AG04450 (cell line): ENCODE results near the gene SCN10A. TPM values are rescaled to one million over a fixed set of nuclear protein-coding genes. Genes with fewer than 3 reads are reported as not detected.

Source experiments
- CTCF ChIA-PET: fragments of 300-600, 350-600 bp; formaldehyde crosslinking; extraction: SDS; loops from one replicate; lab custom pipeline; 2022; ENCODE audit warnings: antibody characterized with exemption, inconsistent platforms; lab: Charles Lee
- POLR2A ChIA-PET: fragments of 350-600 bp; formaldehyde crosslinking; extraction: SDS; loops from one replicate; lab custom pipeline; 2021; ENCODE audit warnings: antibody characterized with exemption, inconsistent platforms; lab: Yijun Ruan, JAX
- DNase-seq: peaks from one replicate; pipeline ENCODE4 v3.0.0-alpha.2; 2011; ENCODE audit warnings: low read depth, low spot score
- H3K27ac ChIP-seq: one replicate; pipeline ENCODE4 v1.5.1; 2012; ENCODE audit warnings: low read depth, low read length, control low read depth
- H3K27me3 ChIP-seq: one replicate; pipeline ENCODE4 v1.6.0; 2012; ENCODE audit warnings: low read length; ENCODE audit not compliant: control insufficient read depth, insufficient read depth
- H3K4me3 ChIP-seq: 2 replicates; pipeline ENCODE4 v1.5.1; 2011; ENCODE audit warnings: mild to moderate bottlenecking, low read depth, low read length, control low read depth
- H3K9me3 ChIP-seq: 2 replicates; pipeline ENCODE4 v1.5.1; 2012; ENCODE audit warnings: low read length; ENCODE audit not compliant: control insufficient read depth, insufficient read depth
- CTCF ChIP-seq: IDR thresholded peaks from 2 replicates; pipeline ENCODE4 v1.5.1; 2011; ENCODE audit warnings: low read depth, low read length, control low read depth, inconsistent platforms
- polyA plus RNA-seq: library from polyadenylated mRNA; depleted of rRNA; stranded (reverse); fragments of >200 nt; gene quantifications from 2 replicates; pipeline ENCODE4 v1.2.3, GENCODE V29; 2011

SCN10A gene
- polyA plus RNA-seq, 1 experiment = not detected

GRCh38 chr3:38726751-38727150, 89.3 kb downstream of the SCN10A start:
- Histone ChIP-seq H3K27ac (no peak overlapping the region), H3K4me3 (no peak overlapping the region)
- no peak for TF ChIP-seq CTCF

GRCh38 chr3:38725726-38726419, 90.1 kb downstream of the SCN10A start:
- ChIA-PET POLR2A (no interaction called here), CTCF (interaction anchor here (1.3 to 2.8 kb wide), 3 partner anchors 13 to 273 kb away, joined by 3 to 6 read pairs (median 6); no protein-coding TSS in a partner anchor)
- peak; percentile 10 for DNase-seq
- TF ChIP-seq CTCF = no peak
- no peaks in the 10 kb centered on the region for H3K9me3 ChIP-seq
- H3K27me3 ChIP-seq = no peaks in the 10 kb centered on the region
- H3K4me3 ChIP-seq = no peak overlapping the region
- peak overlapping the region; percentile 21 for H3K27ac ChIP-seq

More at GRCh38 chr3:38726751-38727150, 89.3 kb downstream of the SCN10A start:
- ChIA-PET POLR2A (no interaction called here), CTCF (interaction anchor here (2.8 kb wide), 1 partner anchor 12 kb away, joined by 6 read pairs; no protein-coding TSS in a partner anchor)
- Histone ChIP-seq H3K9me3 (no peaks in the 10 kb centered on the region), H3K27me3 (no peaks in the 10 kb centered on the region)
- no peak for DNase-seq

GRCh38 chr3:38724392-38724736, 91.7 kb downstream of the SCN10A start:
- Histone ChIP-seq H3K9me3 (no peaks in the 10 kb centered on the region), H3K27ac (no peak overlapping the region), H3K27me3 (no peaks in the 10 kb centered on the region), H3K4me3 (no peak overlapping the region)
- ChIA-PET CTCF (interaction anchor here (1.4 to 2.9 kb wide), 3 partner anchors 8 to 203 kb away, joined by 3 to 11 read pairs (median 8); no protein-coding TSS in a partner anchor), POLR2A (no interaction called here)
- no peak for TF ChIP-seq CTCF
- DNase-seq = no peak

- Histone ChIP-seq H3K27me3 (no peaks in the 10 kb centered on the region), H3K4me3 (no peak overlapping the region), H3K27ac (no peak overlapping the region), H3K9me3 (no peaks in the 10 kb centered on the region)
- no peak for TF ChIP-seq CTCF
- no peak for DNase-seq
- ChIA-PET CTCF (interaction anchor here (0.9 to 2.9 kb wide), 4 partner anchors 9 to 202 kb away, joined by 3 to 11 read pairs (median 6); no protein-coding TSS in a partner anchor), POLR2A (interaction anchor here (1.4 kb wide), 1 partner anchor 21 kb away, joined by 3 read pairs; no protein-coding TSS in a partner anchor)
Measured at GRCh38 chr3:38723569-38724391, 92.2 kb downstream of the SCN10A start.
